COLO829 (cell line): ENCODE results near the gene PRKCA.
"Not testable (repeated sequence)": the region's sequence is repeated elsewhere in the genome, so short reads cannot be mapped to it uniquely, and the experiment has no call there.

ENCODE experiments used
- DNase-seq: peaks from one replicate; pipeline ENCODE4 v3.0.0; 2012; ENCODE audit warnings: low spot score

The PRKCA gene

GRCh38 chr17:66441101-66441661 is 138.8 kb downstream of the PRKCA start:
- no peak for DNase-seq

- no peak for DNase-seq
Measured at GRCh38 chr17:66443166-66443565, 140.8 kb downstream of the PRKCA start.

- DNase-seq: no peak
Measured at GRCh38 chr17:66443606-66444005, 141.2 kb downstream of the PRKCA start.

- DNase-seq: no peak
Measured at GRCh38 chr17:66444031-66444430, 141.6 kb downstream of the PRKCA start.

- no peak for DNase-seq
Measured at GRCh38 chr17:66445229-66445628, 142.8 kb downstream of the PRKCA start.

GRCh38 chr17:66446419-66446818 is 144.0 kb downstream of the PRKCA start:
- no peak for DNase-seq

GRCh38 chr17:66447159-66447558 is 144.7 kb downstream of the PRKCA start:
- no peak for DNase-seq

- no peak for DNase-seq
Measured at GRCh38 chr17:66448026-66448639, 145.7 kb downstream of the PRKCA start.

- DNase-seq: no peak
Measured at GRCh38 chr17:66449418-66449977, 147.1 kb downstream of the PRKCA start.

GRCh38 chr17:66450008-66450851 is 147.8 kb downstream of the PRKCA start:
- no peak for DNase-seq

- DNase-seq: no peak
Measured at GRCh38 chr17:66450852-66451158, 148.4 kb downstream of the PRKCA start.

- no peak for DNase-seq
Measured at GRCh38 chr17:66451188-66452149, 149.1 kb downstream of the PRKCA start.

GRCh38 chr17:66455060-66455459 is 152.6 kb downstream of the PRKCA start:
- DNase-seq: no peak

- not testable (repeated sequence) for DNase-seq
Measured at GRCh38 chr17:66457499-66457898, 155.1 kb downstream of the PRKCA start.

GRCh38 chr17:66458782-66459181 is 156.4 kb downstream of the PRKCA start:
- DNase-seq: no peak

GRCh38 chr17:66459811-66460270 is 157.4 kb downstream of the PRKCA start:
- DNase-seq: peak; percentile 45

- DNase-seq: no peak
Measured at GRCh38 chr17:66460558-66460957, 158.1 kb downstream of the PRKCA start.

GRCh38 chr17:66461343-66461995 is 159.1 kb downstream of the PRKCA start:
- DNase-seq: no peak

- DNase-seq: no peak
Measured at GRCh38 chr17:66462010-66462409, 159.6 kb downstream of the PRKCA start.

- DNase-seq: no peak
Measured at GRCh38 chr17:66464921-66465320, 162.5 kb downstream of the PRKCA start.

- DNase-seq: no peak
Measured at GRCh38 chr17:66465701-66466100, 163.3 kb downstream of the PRKCA start.
